ENCODE results near the gene PPP1R16B.
A peak's percentile ranks its signal among the peaks of the same experiment; 100 is the strongest.
"Not testable (repeated sequence)": the region's sequence is repeated elsewhere in the genome, so short reads cannot be mapped to it uniquely, and the experiment has no call there.

PPP1R16B gene

DNA sequence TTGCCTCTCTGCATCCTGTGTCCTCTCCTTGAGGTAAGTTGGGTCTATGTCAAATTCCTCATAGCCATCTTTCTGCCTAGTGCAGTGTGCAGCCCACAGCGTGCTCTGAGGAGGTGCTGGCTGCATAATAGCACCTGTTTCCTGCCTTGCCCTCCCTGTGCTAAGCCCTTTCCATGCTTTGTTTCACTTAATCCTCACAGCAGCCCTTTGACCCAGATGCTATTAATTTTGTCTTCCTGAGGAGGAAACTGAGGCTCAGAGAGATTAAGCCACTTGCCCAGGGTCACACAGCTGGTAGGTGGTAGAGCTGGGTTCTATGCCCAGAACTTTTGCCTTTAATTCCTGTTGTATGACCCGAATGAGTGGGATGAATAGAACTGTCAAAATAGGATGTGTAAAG, 134.2 kb downstream of the PPP1R16B start:
- DNase-seq = no peak

DNA sequence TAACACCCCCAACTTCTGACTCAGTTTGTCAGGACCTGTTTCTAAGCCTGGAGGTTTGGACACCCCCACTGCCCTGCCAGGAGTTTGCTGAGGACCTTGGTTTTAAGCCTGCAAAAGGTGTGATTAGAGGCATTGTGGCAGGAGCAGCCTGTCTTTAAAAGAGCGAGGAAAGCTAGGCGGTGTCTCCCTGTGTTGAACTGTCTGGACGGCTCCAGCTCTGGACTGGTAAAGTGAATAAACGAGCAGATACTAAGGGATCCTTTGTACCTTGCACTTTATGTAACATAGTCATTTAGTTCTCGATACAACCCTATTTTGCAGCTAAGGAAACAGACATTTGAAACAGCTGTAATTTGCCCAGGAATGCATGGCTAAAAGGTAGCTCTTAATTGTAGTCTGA, 135.1 kb downstream of the PPP1R16B start:
- no peak for DNase-seq

DNA sequence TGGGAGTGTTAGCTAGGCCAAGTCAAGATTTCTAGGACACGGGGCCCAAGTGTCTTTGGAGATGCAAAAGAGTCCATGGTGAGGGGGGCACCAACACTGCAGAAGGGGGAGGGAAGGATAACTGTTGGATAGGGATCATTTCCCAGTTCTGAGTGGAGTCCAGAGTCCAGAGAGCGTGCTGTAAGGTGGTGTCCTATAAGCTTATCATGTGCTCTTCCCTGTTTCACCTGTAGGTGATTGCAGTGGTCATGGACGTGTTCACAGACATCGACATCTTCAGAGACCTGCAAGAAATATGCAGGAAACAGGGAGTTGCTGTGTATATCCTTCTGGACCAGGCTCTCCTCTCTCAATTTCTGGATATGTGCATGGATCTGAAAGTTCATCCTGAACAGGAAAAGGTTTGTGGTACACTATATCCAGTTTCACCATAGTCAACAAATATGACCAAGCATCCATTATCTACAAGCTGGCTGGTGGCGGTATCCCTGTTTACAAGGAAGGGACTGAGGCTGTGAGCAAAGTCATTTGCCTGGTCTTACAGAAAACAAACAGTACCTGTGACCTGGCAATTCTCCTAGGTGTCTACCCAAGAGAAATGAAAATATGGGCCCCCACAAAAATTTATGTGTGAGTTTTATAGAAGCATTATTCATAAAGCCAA, 136.4 kb downstream of the PPP1R16B start:
- no peak for DNase-seq

DNA sequence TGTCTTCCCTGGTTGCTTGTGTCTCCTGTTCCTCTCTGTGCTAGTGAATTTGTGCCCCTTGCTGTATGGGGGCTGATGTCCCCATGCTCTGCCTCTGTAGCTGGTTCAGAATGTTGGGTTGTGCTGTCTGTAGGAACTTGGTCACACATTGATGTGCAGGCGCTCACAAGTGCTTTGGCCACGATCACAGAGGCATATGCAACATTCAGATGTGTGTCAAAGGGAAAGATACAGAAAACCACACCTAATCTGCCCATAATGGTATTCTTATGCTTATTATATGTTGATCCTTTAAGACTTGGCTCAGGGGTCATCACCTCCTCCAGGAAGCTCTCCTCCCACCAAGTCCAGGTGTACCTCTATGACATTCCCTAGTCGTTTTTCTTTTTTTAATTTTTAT, 139.5 kb downstream of the PPP1R16B start:
- DNase-seq = no peak

GRCh38 chr20:38946836-38947235, 141.3 kb downstream of the PPP1R16B start:
- DNase-seq = no peak

- DNase-seq = no peak
Measured at GRCh38 chr20:38947931-38948362, 142.4 kb downstream of the PPP1R16B start.

DNA sequence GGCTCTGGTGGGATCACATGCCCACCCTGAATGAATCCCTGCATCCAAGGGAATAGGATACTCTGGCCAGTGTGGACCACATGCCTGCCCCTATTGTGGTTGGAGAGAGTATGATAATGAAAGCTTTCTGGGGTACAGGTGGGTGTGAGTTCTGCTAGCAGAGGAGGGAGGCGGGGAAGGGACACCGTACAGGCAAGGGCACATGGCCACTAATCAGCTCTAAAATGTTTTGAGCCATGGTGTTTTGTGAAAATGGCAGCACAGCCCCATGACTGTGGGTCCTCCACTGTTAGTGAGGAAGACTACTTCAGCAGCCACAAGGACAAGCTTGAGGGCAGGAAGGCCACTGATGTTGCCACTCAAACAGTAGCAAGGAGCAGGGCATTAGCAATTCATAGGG, 144.8 kb downstream of the PPP1R16B start:
- no peak for DNase-seq

DNA sequence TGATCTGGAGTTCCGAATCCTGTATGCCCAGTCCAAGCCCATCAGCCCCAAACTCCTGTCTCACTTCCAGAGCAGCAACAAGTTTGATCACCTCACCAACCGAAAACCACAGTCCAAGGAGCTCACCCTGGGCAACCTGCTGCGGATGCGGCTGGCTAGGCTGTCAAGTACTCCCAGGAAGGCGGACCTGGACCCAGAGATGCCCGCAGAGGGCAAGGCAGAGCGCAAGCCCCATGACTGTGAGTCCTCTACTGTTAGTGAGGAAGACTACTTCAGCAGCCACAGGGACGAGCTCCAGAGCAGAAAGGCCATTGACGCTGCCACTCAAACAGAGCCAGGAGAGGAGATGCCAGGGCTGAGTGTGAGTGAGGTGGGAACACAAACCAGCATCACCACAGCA, 146.1 kb downstream of the PPP1R16B start:
- DNase-seq = no peak

GRCh38 chr20:38952153-38952552, 146.7 kb downstream of the PPP1R16B start:
- DNase-seq = no peak

- DNase-seq = no peak
Measured at GRCh38 chr20:38953630-38954340, 148.3 kb downstream of the PPP1R16B start.

DNA sequence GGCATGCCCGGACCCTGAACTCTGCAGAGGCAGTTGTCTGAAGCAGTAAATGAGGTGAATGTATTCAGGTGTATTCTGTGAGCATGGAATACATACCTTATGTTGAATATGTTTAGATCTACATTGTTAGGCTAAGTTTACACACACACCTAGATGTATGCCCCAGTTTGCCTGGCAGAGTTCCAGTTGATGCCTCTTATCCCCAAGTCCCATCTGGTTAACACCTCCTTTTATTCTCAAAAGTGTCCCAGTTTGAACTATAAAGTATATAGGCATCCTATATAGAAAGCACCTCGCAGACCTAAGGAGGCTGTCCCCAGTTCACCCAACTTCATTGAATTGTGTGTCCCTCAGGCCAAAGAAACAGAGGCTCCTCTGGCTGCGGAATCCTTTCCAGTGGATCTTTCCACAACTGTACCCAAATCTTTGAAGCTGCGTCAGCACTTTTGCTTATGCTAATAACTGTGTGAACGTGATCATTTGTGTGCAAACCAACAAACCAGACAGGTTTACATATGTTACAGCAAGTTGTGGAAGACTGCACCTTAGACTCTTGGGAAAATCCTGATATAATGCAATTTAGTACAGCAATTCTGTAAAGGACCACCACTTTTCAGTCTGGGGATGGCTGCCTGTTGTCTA, 151.9 kb downstream of the PPP1R16B start:
- no peak for DNase-seq

GRCh38 chr20:38957915-38958485, 152.5 kb downstream of the PPP1R16B start:
- no peak for DNase-seq

DNA sequence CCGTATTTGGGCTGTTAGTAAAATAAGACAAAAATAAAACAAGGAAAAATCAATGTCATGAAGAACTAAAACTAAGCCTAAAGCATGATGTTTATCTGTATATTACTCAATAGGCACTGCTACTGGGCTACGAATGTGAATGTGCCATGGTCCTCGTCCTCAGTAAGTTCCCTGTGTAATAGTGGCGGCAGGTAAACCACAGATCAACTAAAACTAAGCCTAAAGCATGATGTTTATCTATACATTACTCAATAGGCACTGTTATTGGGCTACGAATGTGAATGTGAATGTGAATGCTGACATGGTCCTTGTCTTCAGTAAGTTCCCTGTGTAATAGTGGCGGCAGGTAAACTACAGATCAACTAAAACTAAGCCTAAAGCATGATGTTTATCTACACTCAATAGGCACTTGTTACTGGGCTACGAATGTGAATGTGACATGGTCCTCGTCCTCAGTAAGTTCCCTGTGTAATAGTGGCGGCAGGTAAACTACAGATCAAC, 154.7 kb downstream of the PPP1R16B start:
- not testable (repeated sequence) for DNase-seq

- no peak for DNase-seq
Measured at GRCh38 chr20:38961530-38962043, 156.1 kb downstream of the PPP1R16B start.

GRCh38 chr20:38962044-38962927, 156.8 kb downstream of the PPP1R16B start, which contains the start of gene DHX35:
Gene DHX35 (plus strand): TSS chr20:38962344. CDS start chr20:38962368, 24 bp downstream.
- DNase-seq = peak; percentile 98

- DNase-seq = no peak
Measured at GRCh38 chr20:38962928-38963401, 157.5 kb downstream of the PPP1R16B start.

DNA sequence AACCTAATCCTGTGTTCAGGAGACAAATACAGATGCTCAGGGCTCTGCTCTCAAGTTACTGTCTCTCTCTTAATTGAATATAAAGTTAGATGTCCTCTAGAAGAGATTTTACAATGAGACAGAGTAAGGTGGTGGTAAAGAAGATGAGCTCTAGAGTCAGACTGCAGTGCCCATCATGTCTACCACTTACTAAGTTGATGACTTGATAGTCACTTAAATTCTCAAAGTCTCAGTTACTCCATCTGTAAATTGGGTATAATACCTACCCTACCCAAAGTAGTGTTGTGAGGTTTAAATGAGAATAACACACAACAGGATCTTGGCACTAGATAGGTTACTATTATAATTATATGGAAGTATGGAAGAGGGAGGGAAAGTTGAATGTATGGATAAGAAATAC, 158.2 kb downstream of the PPP1R16B start:
- DNase-seq = no peak

DNA sequence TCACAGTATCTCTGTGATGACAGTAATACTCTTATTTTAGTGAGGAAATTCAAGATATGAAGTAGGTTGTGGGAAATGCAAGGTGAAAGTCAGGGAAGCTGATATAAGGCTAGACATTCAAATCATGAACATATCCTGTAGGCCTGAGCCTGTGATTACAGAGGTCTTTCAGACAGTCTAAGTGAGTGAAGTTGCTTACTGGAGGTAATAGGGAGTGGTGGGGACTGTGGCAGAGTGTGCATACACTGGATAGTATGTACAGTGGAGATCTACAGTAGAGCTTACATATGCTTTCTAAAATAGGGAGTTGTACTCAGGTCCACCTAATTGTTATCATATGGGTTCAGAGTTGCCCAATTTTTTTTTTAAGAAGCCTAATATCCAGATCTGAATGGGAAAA, 159.8 kb downstream of the PPP1R16B start:
- no peak for DNase-seq

DNA sequence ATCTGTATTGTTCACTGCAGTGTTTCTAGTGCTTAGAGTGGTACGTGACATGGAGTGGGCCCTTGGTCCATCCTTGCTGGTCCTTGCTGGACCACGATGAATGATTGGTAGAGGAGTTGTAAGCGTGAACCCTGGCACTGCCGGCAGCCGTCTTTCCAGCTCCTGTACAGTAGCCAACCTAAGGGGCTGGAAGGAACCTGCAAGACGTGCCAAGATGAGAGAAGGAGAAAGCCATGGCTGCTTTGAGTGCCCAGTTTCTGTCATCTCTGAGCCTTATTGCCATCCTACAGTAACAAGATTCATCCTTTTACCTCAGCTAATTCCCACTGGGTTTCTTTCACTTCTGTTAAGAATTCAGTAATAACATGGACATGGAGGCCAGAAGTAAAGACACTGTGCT, 162.6 kb downstream of the PPP1R16B start:
- no peak for DNase-seq

DNA sequence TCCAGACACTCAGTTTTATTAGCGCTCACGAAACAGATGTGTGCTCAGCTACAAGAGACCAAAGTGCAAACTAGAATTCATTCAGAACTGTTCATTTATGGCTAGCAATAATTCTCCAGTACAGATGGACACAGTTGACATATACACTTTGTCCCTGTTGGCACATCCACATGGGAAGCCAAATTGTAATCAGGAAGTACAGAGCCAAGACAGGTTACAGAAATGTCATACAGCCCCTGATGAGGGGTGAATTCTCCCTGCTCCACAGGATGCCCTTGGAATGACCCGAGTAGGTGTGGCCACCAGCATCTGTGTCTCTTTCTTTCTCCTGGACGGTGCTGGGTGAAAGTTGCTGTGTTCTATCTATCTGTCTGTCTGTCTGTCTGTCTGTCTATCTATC, 164.2 kb downstream of the PPP1R16B start:
- no peak for DNase-seq

GRCh38 chr20:38970302-38970701, 164.8 kb downstream of the PPP1R16B start:
- no peak for DNase-seq

Data from effector CD4-positive, alpha-beta T cell (primary cell).